ENCODE data around the gene CATSPERZ. TPM values are rescaled to one million over a fixed set of nuclear protein-coding genes. Genes with fewer than 3 reads are reported as not detected.
A peak's percentile ranks its signal among the peaks of the same experiment; 100 is the strongest.

The CATSPERZ gene, protein sequence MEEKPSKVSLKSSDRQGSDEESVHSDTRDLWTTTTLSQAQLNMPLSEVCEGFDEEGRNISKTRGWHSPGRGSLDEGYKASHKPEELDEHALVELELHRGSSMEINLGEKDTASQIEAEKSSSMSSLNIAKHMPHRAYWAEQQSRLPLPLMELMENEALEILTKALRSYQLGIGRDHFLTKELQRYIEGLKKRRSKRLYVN
- 0.92 to 1.0 TPM in 2 of 3 replicates, not detected in the other for total RNA-seq
- long read RNA-seq, partial matches to known transcripts = 0 of 1 reads
- long read RNA-seq, other reads (novel, unspliced or antisense) = 0 of 1 reads

DNA sequence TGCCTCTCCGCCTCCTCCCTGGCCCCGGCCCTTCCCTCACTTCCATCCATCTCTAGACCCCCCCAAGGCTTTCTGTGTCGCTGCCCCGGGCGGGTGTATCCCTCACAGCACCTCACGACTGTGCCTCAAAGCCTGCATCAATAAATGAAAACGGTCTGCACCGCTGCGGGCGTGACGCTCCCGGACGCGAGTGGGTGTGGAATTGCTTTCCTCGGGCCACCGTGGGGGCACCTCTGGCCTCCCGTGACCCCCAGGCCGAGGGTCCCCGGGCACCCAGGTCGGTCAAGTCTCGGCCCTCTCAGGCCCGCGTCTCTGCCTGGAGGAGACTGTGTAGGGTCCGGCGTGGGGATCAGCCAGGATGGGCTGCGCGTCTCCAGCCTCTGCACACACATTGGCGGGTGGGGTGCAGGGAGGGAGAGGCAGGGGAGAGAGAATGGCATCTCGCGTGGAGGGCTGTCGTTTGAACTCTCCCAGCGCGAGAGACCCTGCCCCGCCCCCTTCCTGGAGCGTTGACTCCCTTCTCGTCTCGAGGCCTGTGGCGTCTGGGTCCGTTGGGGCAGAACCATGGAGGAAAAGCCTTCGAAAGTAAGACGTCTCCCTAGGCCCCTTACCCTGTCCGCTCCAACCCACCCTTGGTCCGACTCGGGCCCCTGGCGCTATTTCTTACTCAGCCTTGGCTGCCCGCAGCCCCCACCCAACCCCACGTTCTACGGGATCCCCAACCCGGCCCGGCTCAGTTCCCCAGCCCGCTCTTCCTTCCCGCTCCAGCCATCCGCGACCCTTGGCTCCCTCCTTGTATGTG is at the start of gene CATSPERZ:
CATSPERZ (plus strand) TSS at position 512 of the 802 bp plus-strand sequence; CDS start at position 565, 53 bp downstream.
- Mint-ChIP-seq H3K9me3 (ENCODE audit: low read depth) (no peaks in the 10 kb centered on the region), H3K27ac (ENCODE audit: unreplicated experiment) (peak within 1 kb of the TSS; percentile 63), H3K27me3 (ENCODE audit: low read depth) (peaks cover 24% of the 10 kb centered on the region), H3K4me1 (ENCODE audit: low read depth) (peaks cover 21% of the 10 kb centered on the region), H3K4me3 (ENCODE audit: unreplicated experiment) (peak within 1 kb of the TSS; percentile 70), H3K36me3 (ENCODE audit: low read depth) (no peaks in the 10 kb centered on the region)
- no peak for DNase-seq (ENCODE audit: low spot score)
- TF ChIP-seq, protein P1, sequence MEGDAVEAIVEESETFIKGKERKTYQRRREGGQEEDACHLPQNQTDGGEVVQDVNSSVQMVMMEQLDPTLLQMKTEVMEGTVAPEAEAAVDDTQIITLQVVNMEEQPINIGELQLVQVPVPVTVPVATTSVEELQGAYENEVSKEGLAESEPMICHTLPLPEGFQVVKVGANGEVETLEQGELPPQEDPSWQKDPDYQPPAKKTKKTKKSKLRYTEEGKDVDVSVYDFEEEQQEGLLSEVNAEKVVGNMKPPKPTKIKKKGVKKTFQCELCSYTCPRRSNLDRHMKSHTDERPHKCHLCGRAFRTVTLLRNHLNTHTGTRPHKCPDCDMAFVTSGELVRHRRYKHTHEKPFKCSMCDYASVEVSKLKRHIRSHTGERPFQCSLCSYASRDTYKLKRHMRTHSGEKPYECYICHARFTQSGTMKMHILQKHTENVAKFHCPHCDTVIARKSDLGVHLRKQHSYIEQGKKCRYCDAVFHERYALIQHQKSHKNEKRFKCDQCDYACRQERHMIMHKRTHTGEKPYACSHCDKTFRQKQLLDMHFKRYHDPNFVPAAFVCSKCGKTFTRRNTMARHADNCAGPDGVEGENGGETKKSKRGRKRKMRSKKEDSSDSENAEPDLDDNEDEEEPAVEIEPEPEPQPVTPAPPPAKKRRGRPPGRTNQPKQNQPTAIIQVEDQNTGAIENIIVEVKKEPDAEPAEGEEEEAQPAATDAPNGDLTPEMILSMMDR (IDR thresholded peaks at IDR 0.05) = no peak

DNA sequence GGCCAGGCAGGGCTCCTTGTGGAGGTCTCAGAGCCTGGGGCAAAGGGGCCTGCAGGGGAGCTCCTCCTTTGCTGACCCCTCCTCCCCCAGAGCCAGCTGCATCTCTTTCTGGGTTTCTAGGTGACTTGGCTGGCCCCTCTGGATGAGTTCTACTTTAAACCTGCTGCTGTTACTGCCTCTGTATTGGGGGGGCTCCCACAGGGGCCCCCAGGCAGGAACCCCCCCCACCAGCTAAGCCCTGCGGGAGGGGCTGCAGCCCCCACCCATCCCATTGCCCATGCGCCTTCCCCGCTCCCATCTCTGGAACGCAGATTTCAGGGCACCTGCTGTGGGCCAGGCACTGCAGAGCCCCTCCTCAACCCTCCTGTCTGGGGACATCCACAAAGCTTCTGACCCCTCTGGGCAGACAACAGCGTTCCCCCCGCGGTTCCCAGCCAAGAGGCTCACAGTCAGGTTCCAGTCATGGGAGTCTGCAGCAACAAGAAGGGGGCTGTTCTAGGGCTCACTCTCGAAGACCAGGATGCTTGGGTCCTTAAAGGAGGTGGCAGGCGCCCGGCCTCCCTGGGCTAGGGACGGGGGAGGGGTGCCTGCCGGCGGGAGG is 49.6 kb upstream of the CATSPERZ start:
- H3K36me3 Mint-ChIP-seq (ENCODE audit: low read depth) = no peaks in the 10 kb centered on the region
- TF ChIP-seq, protein P1 (IDR thresholded peaks at IDR 0.05) = no peak
- no peak for DNase-seq (ENCODE audit: low spot score)
- no peaks in the 10 kb centered on the region for H3K27me3 Mint-ChIP-seq (ENCODE audit: low read depth)
- no peaks in the 10 kb centered on the region for H3K9me3 Mint-ChIP-seq (ENCODE audit: low read depth)
- no peak overlapping the region for H3K27ac Mint-ChIP-seq (ENCODE audit: unreplicated experiment)
- H3K4me1 Mint-ChIP-seq (ENCODE audit: low read depth) = peaks cover 30% of the 10 kb centered on the region
- peak overlapping the region; percentile 77 for H3K4me3 Mint-ChIP-seq (ENCODE audit: unreplicated experiment)

GRCh38 chr11:64251016-64251752 is 49.0 kb upstream of the CATSPERZ start, which contains the start of gene PLCB3:
PLCB3 (plus strand) TSS chr11:64251530; CDS start chr11:64251650, 120 bp downstream.
- DNase-seq (ENCODE audit: low spot score) = no peak
- peaks cover 30% of the 10 kb centered on the region for H3K4me1 Mint-ChIP-seq (ENCODE audit: low read depth)
- peak within 1 kb of the TSS; percentile 75 for H3K27ac Mint-ChIP-seq (ENCODE audit: unreplicated experiment)
- no peaks in the 10 kb centered on the region for H3K9me3 Mint-ChIP-seq (ENCODE audit: low read depth)
- H3K27me3 Mint-ChIP-seq (ENCODE audit: low read depth) = no peaks in the 10 kb centered on the region
- H3K36me3 Mint-ChIP-seq (ENCODE audit: low read depth) = peaks cover under 1% of the 10 kb centered on the region
- peak within 1 kb of the TSS; percentile 91 for H3K4me3 Mint-ChIP-seq (ENCODE audit: unreplicated experiment)
- TF ChIP-seq, protein P1 (IDR thresholded peaks at IDR 0.05) = peak; percentile 87

DNA sequence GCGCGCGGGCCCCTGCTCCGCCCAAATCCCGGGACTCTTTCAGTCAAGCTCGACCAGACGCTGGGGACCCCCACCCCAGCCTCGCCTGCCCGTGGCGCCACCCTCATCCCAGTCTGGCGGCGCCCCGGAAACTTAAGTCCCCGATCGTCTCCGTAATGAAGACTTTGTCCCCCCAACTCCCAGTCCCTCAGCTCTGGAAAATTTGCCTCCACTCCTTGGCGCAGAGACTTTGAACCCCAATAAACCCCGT is 48.5 kb upstream of the CATSPERZ start:
- Mint-ChIP-seq H3K4me3 (ENCODE audit: unreplicated experiment) (peak overlapping the region; percentile 91), H3K9me3 (ENCODE audit: low read depth) (no peaks in the 10 kb centered on the region), H3K4me1 (ENCODE audit: low read depth) (peaks cover 30% of the 10 kb centered on the region), H3K27me3 (ENCODE audit: low read depth) (no peaks in the 10 kb centered on the region), H3K36me3 (ENCODE audit: low read depth) (peaks cover 3% of the 10 kb centered on the region), H3K27ac (ENCODE audit: unreplicated experiment) (peak overlapping the region; percentile 75)
- TF ChIP-seq, protein P1 (IDR thresholded peaks at IDR 0.05) = no peak
- no peak for DNase-seq (ENCODE audit: low spot score)
